ENCODE data around the gene CPNE4.

CPNE4 gene

DNA sequence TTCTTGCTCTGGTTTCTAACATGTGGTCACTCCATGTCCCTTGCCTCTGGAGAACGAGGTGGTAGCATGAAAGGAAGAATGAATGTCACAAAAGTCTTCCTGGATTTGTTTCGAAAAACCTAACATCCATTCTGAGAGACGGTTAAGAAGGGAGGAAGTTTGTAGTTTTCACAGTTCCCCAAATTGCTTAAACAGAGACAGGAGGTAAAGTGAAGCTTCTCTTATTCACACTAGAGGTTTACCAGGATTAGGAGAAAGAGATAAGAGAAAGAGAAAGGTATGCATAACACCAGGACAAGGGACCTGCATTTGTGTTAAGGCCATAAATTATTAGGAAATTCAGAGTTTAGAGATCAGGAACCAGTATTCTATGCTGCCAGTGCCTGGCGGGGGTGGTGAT lies 228.1 kb downstream of the CPNE4 start:
- no peak overlapping the region for H3K27ac Mint-ChIP-seq
- no peak for TF ChIP-seq CTCF (IDR thresholded peaks at IDR 0.05; ENCODE audit: unreplicated experiment in 3 of 3)
- H3K4me1 Mint-ChIP-seq: no peaks in the 10 kb centered on the region
- H3K36me3 Mint-ChIP-seq (ENCODE audit: low read depth): no peaks in the 10 kb centered on the region
- peaks cover 12% of the 10 kb centered on the region for H3K27me3 Mint-ChIP-seq (ENCODE audit: low read depth)
- no peaks in the 10 kb centered on the region for H3K9me3 Mint-ChIP-seq
- H3K4me3 Mint-ChIP-seq: no peak overlapping the region

DNA sequence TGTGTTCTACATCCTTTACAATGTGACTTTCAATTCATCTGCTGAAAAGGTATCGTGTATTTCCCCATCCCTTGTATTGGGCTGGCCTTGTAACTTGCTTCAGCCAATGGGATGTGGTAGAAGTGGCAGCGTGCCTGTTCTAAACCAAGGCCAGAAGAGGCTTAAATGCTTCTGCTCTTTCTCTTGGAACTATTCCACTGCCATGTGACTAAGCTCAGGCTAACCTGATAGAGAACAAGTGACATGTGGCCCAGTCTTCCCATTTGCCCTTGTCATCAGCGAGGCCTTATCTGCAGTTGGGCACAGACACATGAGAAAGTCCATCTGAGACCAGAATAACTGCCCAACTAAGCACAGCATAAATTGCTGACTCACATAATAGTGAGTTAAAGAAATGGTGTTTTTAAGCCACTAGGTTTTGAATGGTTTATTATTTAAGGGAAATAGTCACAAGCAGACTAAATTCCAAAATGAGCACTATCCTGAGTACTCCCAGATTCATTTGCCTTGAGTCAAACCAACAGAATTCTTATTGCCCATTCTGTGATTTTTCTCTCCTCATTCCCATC lies 230.2 kb downstream of the CPNE4 start:
- TF ChIP-seq CTCF (IDR thresholded peaks at IDR 0.05; ENCODE audit: unreplicated experiment in 3 of 3): no peak
- Mint-ChIP-seq H3K4me3 (no peak overlapping the region), H3K27ac (no peak overlapping the region), H3K9me3 (no peaks in the 10 kb centered on the region), H3K27me3 (ENCODE audit: low read depth) (peaks cover 10% of the 10 kb centered on the region), H3K4me1 (no peaks in the 10 kb centered on the region), H3K36me3 (ENCODE audit: low read depth) (no peaks in the 10 kb centered on the region)

- Mint-ChIP-seq H3K36me3 (ENCODE audit: low read depth) (no peaks in the 10 kb centered on the region), H3K4me3 (no peak overlapping the region), H3K27ac (no peak overlapping the region), H3K9me3 (no peaks in the 10 kb centered on the region), H3K27me3 (ENCODE audit: low read depth) (peaks cover 4% of the 10 kb centered on the region), H3K4me1 (no peaks in the 10 kb centered on the region)
- no peak for TF ChIP-seq CTCF (IDR thresholded peaks at IDR 0.05; ENCODE audit: unreplicated experiment in 3 of 3)
These were observed 231.7 kb downstream of the CPNE4 start for GRCh38 chr3:131803113-131803512.

- H3K9me3 Mint-ChIP-seq: no peaks in the 10 kb centered on the region
- H3K4me3 Mint-ChIP-seq: no peak overlapping the region
- H3K36me3 Mint-ChIP-seq (ENCODE audit: low read depth): no peaks in the 10 kb centered on the region
- no peak for TF ChIP-seq CTCF (IDR thresholded peaks at IDR 0.05; ENCODE audit: unreplicated experiment in 3 of 3)
- H3K27ac Mint-ChIP-seq: no peak overlapping the region
- peaks cover 4% of the 10 kb centered on the region for H3K27me3 Mint-ChIP-seq (ENCODE audit: low read depth)
- H3K4me1 Mint-ChIP-seq: no peaks in the 10 kb centered on the region
These were observed 232.8 kb downstream of the CPNE4 start for GRCh38 chr3:131802029-131802428.

DNA sequence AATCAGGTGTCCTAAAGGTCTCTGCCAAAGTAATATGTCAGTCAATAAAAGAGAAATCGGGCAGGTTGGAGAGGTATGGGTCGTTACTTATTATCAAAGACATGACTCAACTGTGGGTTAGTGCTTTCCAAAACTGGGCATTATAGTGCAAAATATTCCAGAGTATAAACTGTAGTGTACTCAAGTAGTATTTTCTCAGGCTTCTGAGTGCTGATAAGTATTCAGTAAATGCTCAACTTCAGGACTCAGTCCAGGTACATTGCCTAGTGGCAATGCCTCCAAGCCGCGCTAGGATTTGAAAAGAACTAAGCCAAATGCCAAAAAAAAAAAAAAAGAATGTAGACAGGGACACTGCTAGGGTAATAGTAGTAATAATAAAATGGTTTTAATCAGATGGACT lies 233.2 kb downstream of the CPNE4 start:
- Mint-ChIP-seq H3K4me3 (no peak overlapping the region), H3K27me3 (ENCODE audit: low read depth) (peaks cover 4% of the 10 kb centered on the region), H3K4me1 (no peaks in the 10 kb centered on the region), H3K36me3 (ENCODE audit: low read depth) (no peaks in the 10 kb centered on the region), H3K9me3 (no peaks in the 10 kb centered on the region), H3K27ac (no peak overlapping the region)
- no peak for TF ChIP-seq CTCF (IDR thresholded peaks at IDR 0.05; ENCODE audit: unreplicated experiment in 3 of 3)

DNA sequence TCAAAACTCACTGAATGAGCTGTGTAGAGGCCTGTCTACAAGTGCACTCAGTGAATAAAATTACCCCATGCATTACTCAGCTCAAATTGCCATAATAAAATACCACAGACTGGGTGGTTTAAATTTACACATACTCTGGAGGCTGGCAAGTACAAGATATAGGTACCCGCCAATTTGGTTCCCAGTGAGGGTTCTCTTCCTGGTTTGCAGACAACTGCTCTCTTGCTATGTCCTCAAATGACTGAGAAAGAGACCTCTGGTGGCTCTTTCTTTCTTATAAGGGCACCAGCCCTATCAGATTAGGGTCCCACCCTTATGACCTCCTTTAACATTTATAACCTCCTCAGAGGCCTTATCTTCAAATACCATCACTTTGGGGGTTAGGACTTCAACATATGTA lies 237.0 kb downstream of the CPNE4 start:
- Mint-ChIP-seq H3K9me3 (no peaks in the 10 kb centered on the region), H3K27ac (no peak overlapping the region), H3K4me3 (no peak overlapping the region), H3K4me1 (peaks cover 17% of the 10 kb centered on the region), H3K36me3 (ENCODE audit: low read depth) (no peaks in the 10 kb centered on the region), H3K27me3 (ENCODE audit: low read depth) (peaks cover 10% of the 10 kb centered on the region)
- TF ChIP-seq CTCF (IDR thresholded peaks at IDR 0.05; ENCODE audit: unreplicated experiment in 3 of 3): no peak

Measured in nephron (organoid).